ENCODE measurements around the gene LRRC36. TPM values are rescaled to one million over a fixed set of nuclear protein-coding genes. Genes with fewer than 3 reads are reported as not detected.

LRRC36 gene
- total and polyA plus RNA-seq, 2 of the 8 experiments (the other 6 are each of a cell fraction or from before 2014, with no cell fraction given): 0.15 TPM; not detected in 1

- TF ChIP-seq NANOG (IDR thresholded peaks at IDR 0.05; ENCODE audit: insufficient read depth, low read depth, low read length, poor library complexity, severe bottlenecking) (no peak), CEBPB (IDR thresholded peaks at IDR 0.05; ENCODE audit: low read depth, low read length) (no peak)
These were observed 522 bp upstream of the LRRC36 start (continued) for GRCh38 chr16:67326115-67326471.
